HEK293 (cell line): ENCODE data around the gene COL19A1.
A peak's percentile ranks its signal among the peaks of the same experiment; 100 is the strongest.

ENCODE experiments used
- CTCF ChIA-PET: fragments of 350-600 bp; formaldehyde crosslinking; extraction: SDS; loops from one replicate; lab custom pipeline; 2021; ENCODE audit warnings: antibody characterized with exemption; lab: Yijun Ruan, JAX
- POLR2A ChIA-PET: fragments of 300-600 bp; formaldehyde crosslinking; extraction: SDS; loops from one replicate; lab custom pipeline; 2020; ENCODE audit warnings: antibody characterized with exemption, inconsistent platforms; lab: Yijun Ruan, JAX
- H3K27ac ChIP-seq: fragments of 200-500 bp; sonication (Bioruptor generic); 2 replicates; pipeline ENCODE4 v1.5.1; 2014; ENCODE audit warnings: low read depth, low read length, control low read depth, inconsistent platforms; ENCODE audit errors: extremely low read depth
- H3K36me3 ChIP-seq, 2 experiments: fragments of 200-500 bp in 1 of 2; sonication (Bioruptor generic) in 1 of 2; 1 replicate in 1 of 2; 2 replicates in 1 of 2; pipeline ENCODE4 v1.5.1; 2014 to 2017; ENCODE audit warnings: inconsistent platforms in 2 of 2, low read length in 2 of 2; ENCODE audit not compliant: control insufficient read depth in 2 of 2, insufficient read depth in 1 of 2
- H3K4me1 ChIP-seq: fragments of 200-500 bp; sonication (Bioruptor generic); 2 replicates; pipeline ENCODE4 v1.5.1; 2014; ENCODE audit warnings: mild to moderate bottlenecking, low read length, inconsistent platforms; ENCODE audit not compliant: control insufficient read depth, insufficient read depth
- H3K4me3 ChIP-seq: 2 replicates; pipeline ENCODE4 v1.5.1; 2011; ENCODE audit warnings: low read depth, mild to moderate bottlenecking, control low read depth, low read length, moderate library complexity
- H3K9me3 ChIP-seq: fragments of 200-500 bp; sonication (Bioruptor generic); 2 replicates; pipeline ENCODE4 v1.5.1; 2014; ENCODE audit warnings: low read depth, low read length, inconsistent platforms; ENCODE audit not compliant: control insufficient read depth, insufficient read depth
- BCL11B ChIP-seq: fragments of 450-650 bp; formaldehyde crosslinking; IDR thresholded peaks from 2 replicates; pipeline ENCODE4 v1.5.1; 2016; ENCODE audit warnings: low read depth, missing biosample characterization, missing genetic modification characterization
- GLIS1 ChIP-seq: fragments of 450-650 bp; formaldehyde crosslinking; IDR thresholded peaks from 2 replicates; pipeline ENCODE4 v1.5.1; 2016; ENCODE audit warnings: missing biosample characterization, missing genetic modification characterization
- KLF9 ChIP-seq: fragments of 450-650 bp; formaldehyde crosslinking; IDR thresholded peaks from 2 replicates; pipeline ENCODE4 v1.5.1; 2016; ENCODE audit warnings: missing biosample characterization, missing genetic modification characterization, low read depth
- PRDM4 ChIP-seq: fragments of 450-650 bp; formaldehyde crosslinking; IDR thresholded peaks from 2 replicates; pipeline ENCODE4 v1.5.1; 2017; ENCODE audit warnings: missing biosample characterization, missing genetic modification characterization
- SETDB1 ChIP-seq: IDR thresholded peaks from one replicate; pipeline ENCODE4 v1.6.1; 2017; ENCODE audit warnings: mild to moderate bottlenecking, low read length, moderate library complexity, mixed read lengths; ENCODE audit not compliant: insufficient read length
- YY2 ChIP-seq: fragments of 450-650 bp; formaldehyde crosslinking; IDR thresholded peaks from 2 replicates; pipeline ENCODE4 v1.5.1; 2016; ENCODE audit warnings: missing biosample characterization, missing genetic modification characterization
- ZBTB1 ChIP-seq: fragments of 450-650 bp; formaldehyde crosslinking; IDR thresholded peaks from 2 replicates; pipeline ENCODE4 v1.5.1; 2016; ENCODE audit warnings: missing biosample characterization, missing genetic modification characterization
- ZFP37 ChIP-seq: fragments of 450-650 bp; formaldehyde crosslinking; IDR thresholded peaks from 2 replicates; pipeline ENCODE4 v1.5.1; 2016; ENCODE audit warnings: missing biosample characterization, missing genetic modification characterization
- ZNF121 ChIP-seq: fragments of 450-650 bp; formaldehyde crosslinking; IDR thresholded peaks from 2 replicates; pipeline ENCODE4 v1.5.1; 2016; ENCODE audit warnings: missing biosample characterization, missing genetic modification characterization
- ZNF133 ChIP-seq: fragments of 450-650 bp; formaldehyde crosslinking; IDR thresholded peaks from 2 replicates; pipeline ENCODE4 v1.5.1; 2016; ENCODE audit warnings: missing biosample characterization, missing genetic modification characterization
- ZNF140 ChIP-seq: fragments of 450-650 bp; formaldehyde crosslinking; IDR thresholded peaks from 2 replicates; pipeline ENCODE4 v1.5.1; 2016; ENCODE audit warnings: missing biosample characterization, missing genetic modification characterization
- ZNF211 ChIP-seq: fragments of 450-650 bp; formaldehyde crosslinking; IDR thresholded peaks from 2 replicates; pipeline ENCODE4 v1.5.1; 2016; ENCODE audit warnings: low read depth, missing biosample characterization, missing genetic modification characterization
- ZNF266 ChIP-seq: fragments of 450-650 bp; formaldehyde crosslinking; IDR thresholded peaks from 2 replicates; pipeline ENCODE4 v1.5.1; 2016; ENCODE audit warnings: missing biosample characterization, missing genetic modification characterization, low read depth
- ZNF324 ChIP-seq: fragments of 450-650 bp; formaldehyde crosslinking; IDR thresholded peaks from 2 replicates; pipeline ENCODE4 v1.5.1; 2016; ENCODE audit warnings: missing biosample characterization, missing genetic modification characterization
- ZNF335 ChIP-seq: fragments of 450-650 bp; formaldehyde crosslinking; conservative IDR thresholded peaks from 2 replicates; pipeline ENCODE4 v1.5.1; 2016; ENCODE audit warnings: missing biosample characterization, missing genetic modification characterization
- ZNF514 ChIP-seq: fragments of 450-650 bp; formaldehyde crosslinking; IDR thresholded peaks from 2 replicates; pipeline ENCODE4 v1.5.1; 2016; ENCODE audit warnings: missing biosample characterization, missing genetic modification characterization
- ZNF626 ChIP-seq: fragments of 450-650 bp; sonication (Bioruptor Pico); formaldehyde crosslinking; IDR thresholded peaks from 2 replicates; pipeline ENCODE4 v1.5.1; 2018; ENCODE audit warnings: missing biosample characterization, missing genetic modification characterization, inconsistent platforms
- ZNF677 ChIP-seq: fragments of 450-650 bp; IDR thresholded peaks from 2 replicates; pipeline ENCODE4 v1.5.0; 2018; ENCODE audit warnings: missing biosample characterization, mild to moderate bottlenecking, missing genetic modification characterization, moderate library complexity
- ZNF837 ChIP-seq: fragments of 450-650 bp; formaldehyde crosslinking; IDR thresholded peaks from 2 replicates; pipeline ENCODE4 v1.5.1; 2016; ENCODE audit warnings: missing biosample characterization, missing genetic modification characterization
- ZSCAN30 ChIP-seq: fragments of 450-650 bp; IDR thresholded peaks from 2 replicates; pipeline ENCODE4 v1.5.1; 2018; ENCODE audit warnings: missing biosample characterization, mild to moderate bottlenecking, missing genetic modification characterization, moderate library complexity
- TF ChIP-seq, protein P1 (sequence below): fragments of 450-650 bp; formaldehyde crosslinking; IDR thresholded peaks from 2 replicates; pipeline ENCODE4 v1.5.1; 2016; ENCODE audit warnings: missing biosample characterization, missing genetic modification characterization
- TF ChIP-seq, protein P2 (sequence below): fragments of 450-650 bp; formaldehyde crosslinking; optimal IDR thresholded peaks from 2 replicates; pipeline ENCODE3; 2016; ENCODE audit warnings: missing biosample characterization, mild to moderate bottlenecking, missing genetic modification characterization
- TF ChIP-seq, protein P3 (sequence below): fragments of 450-650 bp; formaldehyde crosslinking; IDR thresholded peaks from 2 replicates; pipeline ENCODE4 v1.5.1; 2017; ENCODE audit warnings: missing biosample characterization, mild to moderate bottlenecking, missing genetic modification characterization, moderate library complexity

The COL19A1 gene

DNA sequence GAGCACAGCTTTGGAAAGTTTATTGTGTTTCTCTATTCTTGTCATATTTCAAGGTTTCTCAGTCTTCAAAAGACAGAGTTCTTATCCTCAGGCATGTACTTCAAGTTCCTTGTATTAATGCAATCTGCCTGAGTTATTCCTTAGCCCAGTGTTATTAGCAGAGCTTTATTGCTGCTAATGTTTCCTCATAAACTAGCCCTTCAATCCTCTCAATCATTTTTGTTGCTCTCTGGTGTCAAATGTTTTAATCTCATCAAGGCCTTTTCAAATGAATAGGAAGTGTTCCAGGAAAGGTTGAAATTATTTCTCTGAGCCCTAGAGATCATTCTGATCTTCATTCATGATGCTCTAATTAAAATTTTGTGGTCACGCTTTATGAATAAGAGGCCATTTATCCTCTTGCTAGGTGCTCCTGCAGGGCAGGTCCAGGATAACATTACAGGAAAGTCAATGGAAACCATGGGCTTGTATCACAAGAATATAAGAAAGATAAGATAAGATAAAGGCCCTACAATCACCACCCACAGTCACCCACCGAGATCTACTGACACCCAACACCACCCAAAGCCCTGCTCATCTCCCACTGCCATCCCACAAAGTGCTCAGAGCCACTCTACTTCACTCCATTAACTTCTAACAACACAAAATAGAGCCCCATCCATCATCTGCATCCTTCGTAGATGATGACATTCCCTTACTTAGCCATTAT, 310.6 kb downstream of the COL19A1 start (continued):
- TF ChIP-seq ZBTB1 (tag by site-specific recombination): no peak
- no peak for TF ChIP-seq YY2
- TF ChIP-seq SETDB1: no peak
- TF ChIP-seq ZNF837 (tag by site-specific recombination): no peak
- no peak for TF ChIP-seq ZNF211 (tag by site-specific recombination)
- 0 out of 2 replicates have a peak, but pooled peaks have one; percentile 4 for TF ChIP-seq ZSCAN30 (tag by site-specific recombination)
- no peak for TF ChIP-seq ZNF140
- TF ChIP-seq BCL11B (tag by site-specific recombination): no peak
- no peak for TF ChIP-seq ZNF266 (tag by site-specific recombination)
- no peak for TF ChIP-seq GLIS1 (tag by site-specific recombination)
- no peak for TF ChIP-seq KLF9 (tag by site-specific recombination)

DNA sequence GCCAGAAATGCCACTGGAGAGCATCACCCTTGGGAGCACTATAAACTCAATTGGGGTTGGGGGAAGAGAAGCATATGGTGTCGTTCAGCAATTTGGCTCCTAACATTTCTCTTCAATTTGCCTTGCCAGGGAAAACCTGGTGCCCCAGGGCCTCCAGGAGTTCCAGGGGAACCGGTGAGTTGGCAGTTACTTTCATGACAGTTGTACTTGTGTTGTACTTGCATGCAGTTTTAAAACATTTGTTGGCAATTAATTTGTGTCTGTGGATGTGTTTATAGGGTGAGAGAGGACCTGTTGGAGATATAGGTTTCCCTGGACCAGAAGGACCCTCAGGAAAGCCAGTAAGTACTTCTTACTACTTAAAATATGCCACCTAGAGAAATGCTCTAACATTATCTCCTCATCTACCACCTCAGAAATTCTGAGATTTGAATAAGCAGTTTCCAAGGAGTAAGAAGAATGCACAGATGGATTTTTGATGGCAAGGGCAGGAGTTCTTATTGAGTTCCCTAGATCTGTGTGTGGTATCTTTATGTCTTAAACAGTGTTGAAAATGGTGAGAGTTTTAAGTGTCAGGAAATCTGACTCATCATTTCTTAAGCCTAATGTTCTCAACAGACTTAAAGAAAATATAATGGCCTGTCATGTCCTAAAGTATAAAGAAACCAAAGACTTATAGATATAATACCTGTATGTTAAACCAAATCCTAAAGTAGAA, 314.0 kb downstream of the COL19A1 start:
- POLR2A ChIA-PET: no interaction called here
- CTCF ChIA-PET: no interaction called here

GRCh38 chr6:70180901-70181599, 314.7 kb downstream of the COL19A1 start:
- Histone ChIP-seq H3K4me1 (peaks cover 7% of the 10 kb centered on the region; the same call in 1 of the 2 replicates), H3K4me3 (no peak overlapping the region), H3K36me3 (no peaks in the 10 kb centered on the region), H3K9me3 (no peaks in the 10 kb centered on the region), H3K27ac (no peak overlapping the region)
- ChIA-PET POLR2A (no interaction called here), CTCF (interaction anchor here (0.5 kb wide), 1 partner anchor 73 kb away, joined by 5 read pairs; no protein-coding TSS in a partner anchor)
- TF ChIP-seq, protein P1, sequence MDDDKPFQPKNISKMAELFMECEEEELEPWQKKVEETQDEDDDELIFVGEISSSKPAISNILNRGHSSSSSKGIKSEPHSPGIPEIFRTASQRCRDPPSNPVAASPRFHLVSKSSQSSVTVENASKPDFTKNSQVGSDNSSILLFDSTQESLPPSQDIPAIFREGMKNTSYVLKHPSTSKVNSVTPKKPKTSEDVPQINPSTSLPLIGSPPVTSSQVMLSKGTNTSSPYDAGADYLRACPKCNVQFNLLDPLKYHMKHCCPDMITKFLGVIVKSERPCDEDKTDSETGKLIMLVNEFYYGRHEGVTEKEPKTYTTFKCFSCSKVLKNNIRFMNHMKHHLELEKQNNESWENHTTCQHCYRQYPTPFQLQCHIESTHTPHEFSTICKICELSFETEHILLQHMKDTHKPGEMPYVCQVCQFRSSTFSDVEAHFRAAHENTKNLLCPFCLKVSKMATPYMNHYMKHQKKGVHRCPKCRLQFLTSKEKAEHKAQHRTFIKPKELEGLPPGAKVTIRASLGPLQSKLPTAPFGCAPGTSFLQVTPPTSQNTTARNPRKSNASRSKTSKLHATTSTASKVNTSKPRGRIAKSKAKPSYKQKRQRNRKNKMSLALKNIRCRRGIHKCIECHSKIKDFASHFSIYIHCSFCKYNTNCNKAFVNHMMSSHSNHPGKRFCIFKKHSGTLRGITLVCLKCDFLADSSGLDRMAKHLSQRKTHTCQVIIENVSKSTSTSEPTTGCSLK (tag by site-specific recombination): no peak
- TF ChIP-seq ZNF626 (no peak), ZNF324 (no peak), ZFP37 (tag by site-specific recombination) (no peak), ZNF514 (tag by site-specific recombination) (no peak), ZNF335 (tag by site-specific recombination) (no peak), ZNF121 (no peak)
- TF ChIP-seq, protein P2, sequence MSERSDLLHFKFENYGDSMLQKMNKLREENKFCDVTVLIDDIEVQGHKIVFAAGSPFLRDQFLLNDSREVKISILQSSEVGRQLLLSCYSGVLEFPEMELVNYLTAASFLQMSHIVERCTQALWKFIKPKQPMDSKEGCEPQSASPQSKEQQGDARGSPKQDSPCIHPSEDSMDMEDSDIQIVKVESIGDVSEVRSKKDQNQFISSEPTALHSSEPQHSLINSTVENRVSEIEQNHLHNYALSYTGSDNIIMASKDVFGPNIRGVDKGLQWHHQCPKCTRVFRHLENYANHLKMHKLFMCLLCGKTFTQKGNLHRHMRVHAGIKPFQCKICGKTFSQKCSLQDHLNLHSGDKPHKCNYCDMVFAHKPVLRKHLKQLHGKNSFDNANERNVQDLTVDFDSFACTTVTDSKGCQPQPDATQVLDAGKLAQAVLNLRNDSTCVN: no peak
- TF ChIP-seq, protein P3, sequence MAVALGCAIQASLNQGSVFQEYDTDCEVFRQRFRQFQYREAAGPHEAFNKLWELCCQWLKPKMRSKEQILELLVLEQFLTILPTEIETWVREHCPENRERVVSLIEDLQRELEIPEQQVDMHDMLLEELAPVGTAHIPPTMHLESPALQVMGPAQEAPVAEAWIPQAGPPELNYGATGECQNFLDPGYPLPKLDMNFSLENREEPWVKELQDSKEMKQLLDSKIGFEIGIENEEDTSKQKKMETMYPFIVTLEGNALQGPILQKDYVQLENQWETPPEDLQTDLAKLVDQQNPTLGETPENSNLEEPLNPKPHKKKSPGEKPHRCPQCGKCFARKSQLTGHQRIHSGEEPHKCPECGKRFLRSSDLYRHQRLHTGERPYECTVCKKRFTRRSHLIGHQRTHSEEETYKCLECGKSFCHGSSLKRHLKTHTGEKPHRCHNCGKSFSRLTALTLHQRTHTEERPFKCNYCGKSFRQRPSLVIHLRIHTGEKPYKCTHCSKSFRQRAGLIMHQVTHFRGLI (tag by site-specific recombination): no peak

More for the DNA sequence above, 314.0 kb downstream of the COL19A1 start:
- no peaks in the 10 kb centered on the region for H3K36me3 ChIP-seq
- no peak overlapping the region for H3K4me3 ChIP-seq
- TF ChIP-seq ZNF677 (tag by site-specific recombination): peak; percentile 50; the same call in 1 of the 2 replicates
- no peak for TF ChIP-seq PRDM4 (tag by site-specific recombination)
- peak; percentile 91 for TF ChIP-seq ZNF133 (tag by site-specific recombination)
- H3K4me1 ChIP-seq: peaks cover 7% of the 10 kb centered on the region; the same call in 1 of the 2 replicates
- no peaks in the 10 kb centered on the region for H3K9me3 ChIP-seq
- no peak overlapping the region for H3K27ac ChIP-seq
